Measurements from ENCODE around the gene AKAP13.

Gene AKAP13

GRCh38 chr15:85750319-85751290, 370.2 kb downstream of the AKAP13 start:
- Histone ChIP-seq H3K4me1 (ENCODE audit: control insufficient read depth, insufficient read depth, low read length) (peaks cover 27% of the 10 kb centered on the region), H3K9ac (ENCODE audit: low read depth, low read length) (no peak overlapping the region), H3K9me3 (ENCODE audit: control insufficient read depth, insufficient read depth, low read length) (no peaks in the 10 kb centered on the region), H3K4me3 (ENCODE audit: low read depth, low read length) (no peak overlapping the region), H3K36me3 (ENCODE audit: control insufficient read depth, insufficient read depth, low read length) (peaks cover 10% of the 10 kb centered on the region), H3K27me3 (ENCODE audit: control insufficient read depth, insufficient read depth, low read length) (no peaks in the 10 kb centered on the region)

- Histone ChIP-seq H3K9ac (ENCODE audit: low read depth, low read length) (no peak overlapping the region), H3K27me3 (ENCODE audit: control insufficient read depth, insufficient read depth, low read length) (no peaks in the 10 kb centered on the region), H3K4me1 (ENCODE audit: control insufficient read depth, insufficient read depth, low read length) (peaks cover 27% of the 10 kb centered on the region), H3K9me3 (ENCODE audit: control insufficient read depth, insufficient read depth, low read length) (no peaks in the 10 kb centered on the region), H3K4me3 (ENCODE audit: low read depth, low read length) (no peak overlapping the region), H3K36me3 (ENCODE audit: control insufficient read depth, insufficient read depth, low read length) (peaks cover 4% of the 10 kb centered on the region)
Measured at GRCh38 chr15:85751291-85752123, 371.1 kb downstream of the AKAP13 start.

- H3K36me3 ChIP-seq (ENCODE audit: control insufficient read depth, insufficient read depth, low read length) = peaks cover 4% of the 10 kb centered on the region
- H3K4me1 ChIP-seq (ENCODE audit: control insufficient read depth, insufficient read depth, low read length) = peaks cover 27% of the 10 kb centered on the region
- no peak overlapping the region for H3K9ac ChIP-seq (ENCODE audit: low read depth, low read length)
- H3K27me3 ChIP-seq (ENCODE audit: control insufficient read depth, insufficient read depth, low read length) = no peaks in the 10 kb centered on the region
- H3K4me3 ChIP-seq (ENCODE audit: low read depth, low read length) = no peak overlapping the region
- H3K9me3 ChIP-seq (ENCODE audit: control insufficient read depth, insufficient read depth, low read length) = no peaks in the 10 kb centered on the region
Measured at GRCh38 chr15:85752124-85752475, 371.7 kb downstream of the AKAP13 start.

- peaks cover 4% of the 10 kb centered on the region for H3K36me3 ChIP-seq (ENCODE audit: control insufficient read depth, insufficient read depth, low read length)
- no peak overlapping the region for H3K4me3 ChIP-seq (ENCODE audit: low read depth, low read length)
- H3K9ac ChIP-seq (ENCODE audit: low read depth, low read length) = no peak overlapping the region
- no peaks in the 10 kb centered on the region for H3K27me3 ChIP-seq (ENCODE audit: control insufficient read depth, insufficient read depth, low read length)
- H3K9me3 ChIP-seq (ENCODE audit: control insufficient read depth, insufficient read depth, low read length) = no peaks in the 10 kb centered on the region
- peaks cover 27% of the 10 kb centered on the region for H3K4me1 ChIP-seq (ENCODE audit: control insufficient read depth, insufficient read depth, low read length)
Measured at GRCh38 chr15:85752491-85752961, 372.1 kb downstream of the AKAP13 start.

- H3K9ac ChIP-seq (ENCODE audit: low read depth, low read length) = no peak overlapping the region
- H3K9me3 ChIP-seq (ENCODE audit: control insufficient read depth, insufficient read depth, low read length) = no peaks in the 10 kb centered on the region
- no peaks in the 10 kb centered on the region for H3K27me3 ChIP-seq (ENCODE audit: control insufficient read depth, insufficient read depth, low read length)
- H3K4me1 ChIP-seq (ENCODE audit: control insufficient read depth, insufficient read depth, low read length) = peaks cover 27% of the 10 kb centered on the region
- H3K4me3 ChIP-seq (ENCODE audit: low read depth, low read length) = no peak overlapping the region
- peaks cover 4% of the 10 kb centered on the region for H3K36me3 ChIP-seq (ENCODE audit: control insufficient read depth, insufficient read depth, low read length)
Measured at GRCh38 chr15:85753261-85753660, 372.9 kb downstream of the AKAP13 start.

GRCh38 chr15:85753791-85754452, 373.5 kb downstream of the AKAP13 start:
- Histone ChIP-seq H3K36me3 (ENCODE audit: control insufficient read depth, insufficient read depth, low read length) (peaks cover 4% of the 10 kb centered on the region), H3K9me3 (ENCODE audit: control insufficient read depth, insufficient read depth, low read length) (no peaks in the 10 kb centered on the region), H3K27me3 (ENCODE audit: control insufficient read depth, insufficient read depth, low read length) (no peaks in the 10 kb centered on the region), H3K4me1 (ENCODE audit: control insufficient read depth, insufficient read depth, low read length) (peaks cover 25% of the 10 kb centered on the region), H3K9ac (ENCODE audit: low read depth, low read length) (no peak overlapping the region), H3K4me3 (ENCODE audit: low read depth, low read length) (no peak overlapping the region)

- Histone ChIP-seq H3K9me3 (ENCODE audit: control insufficient read depth, insufficient read depth, low read length) (no peaks in the 10 kb centered on the region), H3K36me3 (ENCODE audit: control insufficient read depth, insufficient read depth, low read length) (peaks cover 10% of the 10 kb centered on the region), H3K27me3 (ENCODE audit: control insufficient read depth, insufficient read depth, low read length) (no peaks in the 10 kb centered on the region), H3K4me3 (ENCODE audit: low read depth, low read length) (no peak overlapping the region), H3K4me1 (ENCODE audit: control insufficient read depth, insufficient read depth, low read length) (peaks cover 19% of the 10 kb centered on the region), H3K9ac (ENCODE audit: low read depth, low read length) (no peak overlapping the region)
Measured at GRCh38 chr15:85754989-85755388, 374.6 kb downstream of the AKAP13 start.

GRCh38 chr15:85755471-85755870, 375.1 kb downstream of the AKAP13 start:
- H3K27me3 ChIP-seq (ENCODE audit: control insufficient read depth, insufficient read depth, low read length) = no peaks in the 10 kb centered on the region
- peaks cover 16% of the 10 kb centered on the region for H3K4me1 ChIP-seq (ENCODE audit: control insufficient read depth, insufficient read depth, low read length)
- H3K4me3 ChIP-seq (ENCODE audit: low read depth, low read length) = no peak overlapping the region
- no peak overlapping the region for H3K9ac ChIP-seq (ENCODE audit: low read depth, low read length)
- peaks cover 11% of the 10 kb centered on the region for H3K36me3 ChIP-seq (ENCODE audit: control insufficient read depth, insufficient read depth, low read length)
- no peaks in the 10 kb centered on the region for H3K9me3 ChIP-seq (ENCODE audit: control insufficient read depth, insufficient read depth, low read length)

GRCh38 chr15:85755942-85756341, 375.5 kb downstream of the AKAP13 start:
- H3K36me3 ChIP-seq (ENCODE audit: control insufficient read depth, insufficient read depth, low read length) = peaks cover 11% of the 10 kb centered on the region
- H3K4me1 ChIP-seq (ENCODE audit: control insufficient read depth, insufficient read depth, low read length) = peaks cover 12% of the 10 kb centered on the region
- H3K9me3 ChIP-seq (ENCODE audit: control insufficient read depth, insufficient read depth, low read length) = no peaks in the 10 kb centered on the region
- no peak overlapping the region for H3K9ac ChIP-seq (ENCODE audit: low read depth, low read length)
- no peak overlapping the region for H3K4me3 ChIP-seq (ENCODE audit: low read depth, low read length)
- H3K27me3 ChIP-seq (ENCODE audit: control insufficient read depth, insufficient read depth, low read length) = no peaks in the 10 kb centered on the region

- Histone ChIP-seq H3K4me3 (ENCODE audit: low read depth, low read length) (no peak overlapping the region), H3K9ac (ENCODE audit: low read depth, low read length) (no peak overlapping the region), H3K4me1 (ENCODE audit: control insufficient read depth, insufficient read depth, low read length) (peaks cover 9% of the 10 kb centered on the region), H3K36me3 (ENCODE audit: control insufficient read depth, insufficient read depth, low read length) (peaks cover 11% of the 10 kb centered on the region), H3K9me3 (ENCODE audit: control insufficient read depth, insufficient read depth, low read length) (no peaks in the 10 kb centered on the region), H3K27me3 (ENCODE audit: control insufficient read depth, insufficient read depth, low read length) (no peaks in the 10 kb centered on the region)
Measured at GRCh38 chr15:85756411-85757072, 376.1 kb downstream of the AKAP13 start.

Data from iPS-15b (cell line).